Stimulated activated CD4-positive, alpha-beta T cell treated with anti-CD3 and anti-CD28 coated beads, Interleukin-15, amount 100 ng/mL, for 1 hour (primary cell): Measurements from ENCODE around the gene RARA.
A peak's percentile ranks its signal among the peaks of the same experiment; 100 is the strongest.

Experiments used
- DNase-seq, 2 donors: peaks; one replicate each; pipeline ENCODE4 v3.0.0-alpha.2; 2020; ENCODE audit warnings: low read depth in 1 of 2, low spot score in 1 of 2

The RARA gene

DNA sequence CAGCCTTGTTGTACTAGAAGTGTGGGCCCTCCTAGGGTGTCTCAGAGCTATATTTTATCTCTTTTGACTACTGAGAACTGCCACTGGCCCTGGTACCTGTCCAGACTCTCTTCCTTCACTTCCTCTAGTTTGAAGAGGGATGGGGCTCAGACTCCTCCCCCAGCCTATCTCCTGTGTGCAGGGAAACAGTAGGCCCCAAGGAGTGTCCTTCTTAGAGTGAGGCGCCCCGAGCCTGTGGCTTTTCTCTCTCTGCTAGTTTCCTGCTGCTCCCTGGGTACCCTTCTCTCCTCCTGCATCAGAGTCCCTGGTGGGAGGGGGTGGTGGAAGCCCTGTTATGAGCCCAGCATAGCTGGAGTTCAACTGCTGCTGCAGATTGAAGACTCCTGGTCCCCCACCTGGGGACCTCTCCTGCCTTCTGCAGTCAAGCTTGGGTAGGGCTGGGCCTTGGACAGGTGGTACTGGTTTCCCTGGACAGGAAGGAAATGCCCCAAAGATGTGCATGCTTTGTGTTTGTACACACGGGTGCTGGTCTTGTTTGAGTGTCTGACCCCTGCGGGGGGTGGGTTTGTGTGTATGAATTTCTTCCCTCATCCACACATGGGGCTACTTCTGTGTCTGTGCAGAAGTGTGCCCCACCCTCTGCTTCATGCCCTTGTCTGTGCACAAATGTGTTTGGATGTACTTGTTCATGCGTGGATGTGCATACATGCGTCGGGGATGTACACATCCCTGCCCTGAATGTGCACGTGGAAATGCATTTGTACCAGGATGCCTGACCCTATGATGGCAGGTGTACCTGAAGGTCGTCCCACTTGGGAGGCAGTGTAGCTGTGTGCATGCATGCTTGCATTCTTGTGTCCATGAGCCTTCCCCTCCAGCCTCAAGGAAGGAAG, 6.9 kb downstream of the RARA start:
- DNase-seq: no peak

DNA sequence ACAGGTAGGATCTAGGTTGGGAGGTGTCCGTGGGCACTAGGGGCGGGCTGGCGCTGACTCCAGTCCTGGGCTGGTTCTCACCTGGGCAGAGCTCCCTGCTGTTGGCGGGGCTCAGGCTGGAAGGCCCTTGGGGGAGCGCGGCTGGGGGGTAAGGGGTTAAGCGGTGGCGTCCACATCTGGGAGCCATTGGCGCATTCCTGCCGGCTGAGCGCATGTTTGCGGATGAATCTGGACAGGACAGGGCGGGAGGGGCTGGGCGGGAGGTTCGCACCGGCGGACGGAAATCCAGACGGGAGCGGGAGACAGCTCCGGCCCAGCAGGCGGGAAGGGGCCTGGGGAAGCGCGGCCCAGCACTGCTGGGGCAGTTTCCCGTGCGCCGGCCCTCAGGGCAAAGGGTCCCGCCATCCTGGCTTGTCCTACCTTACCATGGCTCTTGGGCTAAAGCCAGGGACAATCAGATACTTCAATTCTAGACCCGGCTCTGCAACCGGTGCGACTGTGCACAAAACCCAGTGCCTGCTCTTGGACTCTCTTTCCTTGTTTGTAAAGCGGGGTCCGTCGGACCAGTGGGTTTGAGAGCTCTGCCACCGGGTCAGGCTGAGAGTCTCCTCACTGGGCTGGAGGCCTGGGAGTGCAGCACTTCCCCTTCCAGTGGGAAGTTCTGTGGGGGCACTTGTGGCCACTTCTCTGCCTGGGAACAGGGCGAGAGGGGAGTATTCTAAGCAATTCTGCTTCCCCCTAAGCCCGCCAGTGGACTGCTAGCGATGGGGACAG, 7.8 kb downstream of the RARA start:
- DNase-seq: no peak

GRCh38 chr17:40317345-40317873, 8.4 kb downstream of the RARA start:
- DNase-seq: no peak

DNA sequence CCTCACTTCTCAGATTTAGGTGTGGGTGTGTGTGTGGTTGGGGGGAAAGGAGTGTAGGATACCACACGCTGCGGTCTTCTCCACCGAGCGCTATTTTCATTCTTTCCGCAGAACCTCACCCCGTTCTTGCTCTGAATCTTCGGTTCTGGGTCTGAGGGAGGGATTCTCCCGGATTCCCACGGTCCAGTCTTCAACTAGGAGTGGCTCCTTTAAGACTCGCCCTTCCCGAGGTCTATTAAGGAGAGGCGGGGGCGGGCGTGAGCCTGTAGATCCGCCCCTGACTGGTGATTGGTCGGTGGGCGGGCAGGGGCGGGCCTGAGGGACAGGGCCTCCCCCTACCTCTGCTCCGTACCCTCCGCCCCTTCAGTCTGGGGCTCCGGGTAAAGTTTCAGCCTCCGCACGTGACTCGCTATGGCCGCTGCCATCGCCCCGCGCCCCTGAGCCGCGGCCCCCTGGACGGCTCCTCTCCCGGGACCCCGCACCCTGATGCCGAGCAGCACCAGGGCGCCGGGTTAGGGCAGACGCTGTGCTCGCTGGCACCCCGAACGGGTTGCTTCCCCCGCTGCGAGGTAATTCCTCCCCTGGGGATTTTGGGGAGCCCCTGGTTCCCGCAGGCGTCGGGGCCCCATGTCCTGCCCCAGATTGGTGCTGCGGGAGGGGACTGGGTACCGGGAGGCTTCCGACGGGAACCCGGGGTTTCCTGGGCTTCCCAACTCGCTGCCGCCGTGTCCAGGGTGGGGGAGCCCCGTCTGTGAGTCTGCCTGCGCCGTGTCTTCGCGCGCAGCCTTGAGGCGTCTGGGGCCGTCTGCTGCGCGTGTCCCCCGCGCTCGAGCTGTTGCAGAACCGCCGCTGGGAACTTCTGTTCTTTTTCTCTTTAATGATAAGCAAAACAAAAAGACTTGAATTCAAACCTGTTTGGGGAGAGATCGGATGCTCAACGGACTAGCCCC, 9.2 kb downstream of the RARA start:
- peak; percentile 81 to 87 for DNase-seq

DNA sequence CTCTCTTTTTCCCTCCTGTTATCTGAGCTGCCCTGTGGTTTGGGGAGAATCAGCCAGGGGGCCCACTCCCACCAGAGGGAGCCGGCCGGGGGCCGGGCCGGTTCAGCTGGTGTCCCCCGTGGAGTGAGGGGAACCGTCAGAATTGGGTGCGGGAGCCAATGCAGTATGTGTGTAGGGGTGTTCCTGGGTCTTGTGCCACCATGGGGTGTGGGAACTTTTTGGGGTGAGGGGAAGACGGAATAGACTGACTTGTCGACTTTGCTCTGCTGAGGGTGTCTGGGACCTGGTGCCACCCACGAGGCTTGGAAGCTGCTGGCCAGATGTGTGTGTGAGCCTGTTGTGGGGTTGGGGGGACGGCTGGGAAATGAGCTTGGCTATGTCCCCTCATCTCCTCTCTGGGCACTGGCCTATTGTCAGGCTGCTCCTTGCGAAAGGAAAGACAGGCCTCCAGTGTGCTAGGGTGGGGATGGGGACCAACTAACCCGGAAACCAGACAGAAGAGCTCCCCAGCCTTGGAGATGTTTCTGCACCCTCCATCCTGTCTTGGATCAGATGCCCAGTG, 9.9 kb downstream of the RARA start:
- no peak for DNase-seq

DNA sequence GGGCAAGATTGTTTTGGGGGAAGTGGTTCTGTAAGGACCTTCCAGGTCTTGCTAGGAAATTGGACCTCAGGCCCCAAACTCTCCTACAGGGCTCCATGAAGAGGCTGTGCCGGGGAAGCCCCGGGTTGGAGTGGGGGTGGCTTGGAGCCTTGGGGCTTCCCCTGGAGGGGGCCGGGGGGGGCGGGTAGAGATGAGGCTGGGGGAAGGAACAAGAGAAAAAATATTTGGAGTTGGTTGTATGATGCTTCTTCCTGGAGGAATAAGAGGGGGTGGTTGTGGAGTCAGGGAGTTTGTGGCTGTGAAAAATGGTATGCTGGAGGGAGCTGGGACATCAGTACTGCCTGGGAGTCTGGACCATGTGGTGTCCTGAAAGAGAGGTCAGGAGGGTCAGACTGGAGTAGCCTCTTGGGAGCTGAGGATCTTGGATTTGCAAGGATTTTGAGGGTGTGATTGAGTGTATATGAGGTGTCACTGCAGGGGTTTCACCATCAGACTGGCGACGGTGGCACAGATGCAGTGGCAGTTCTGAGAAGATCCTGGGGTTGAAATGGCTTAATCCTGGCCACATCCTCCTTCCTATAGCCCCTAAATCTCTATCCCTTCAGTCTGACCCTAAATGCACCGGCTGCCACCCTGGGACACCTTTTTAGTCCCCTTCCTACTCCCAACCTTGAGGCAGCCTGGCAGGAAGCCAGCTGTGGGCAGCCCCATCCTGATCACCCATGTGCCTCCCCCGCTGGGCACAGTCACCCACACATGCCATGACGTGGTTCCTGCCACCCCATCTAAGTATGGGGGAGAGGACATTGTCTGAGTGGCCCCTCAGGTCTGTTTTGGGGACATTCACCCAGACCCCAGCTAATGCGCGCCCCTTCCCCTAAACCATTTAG, 10.9 kb downstream of the RARA start:
- DNase-seq: peak; percentile 64 to 79

DNA sequence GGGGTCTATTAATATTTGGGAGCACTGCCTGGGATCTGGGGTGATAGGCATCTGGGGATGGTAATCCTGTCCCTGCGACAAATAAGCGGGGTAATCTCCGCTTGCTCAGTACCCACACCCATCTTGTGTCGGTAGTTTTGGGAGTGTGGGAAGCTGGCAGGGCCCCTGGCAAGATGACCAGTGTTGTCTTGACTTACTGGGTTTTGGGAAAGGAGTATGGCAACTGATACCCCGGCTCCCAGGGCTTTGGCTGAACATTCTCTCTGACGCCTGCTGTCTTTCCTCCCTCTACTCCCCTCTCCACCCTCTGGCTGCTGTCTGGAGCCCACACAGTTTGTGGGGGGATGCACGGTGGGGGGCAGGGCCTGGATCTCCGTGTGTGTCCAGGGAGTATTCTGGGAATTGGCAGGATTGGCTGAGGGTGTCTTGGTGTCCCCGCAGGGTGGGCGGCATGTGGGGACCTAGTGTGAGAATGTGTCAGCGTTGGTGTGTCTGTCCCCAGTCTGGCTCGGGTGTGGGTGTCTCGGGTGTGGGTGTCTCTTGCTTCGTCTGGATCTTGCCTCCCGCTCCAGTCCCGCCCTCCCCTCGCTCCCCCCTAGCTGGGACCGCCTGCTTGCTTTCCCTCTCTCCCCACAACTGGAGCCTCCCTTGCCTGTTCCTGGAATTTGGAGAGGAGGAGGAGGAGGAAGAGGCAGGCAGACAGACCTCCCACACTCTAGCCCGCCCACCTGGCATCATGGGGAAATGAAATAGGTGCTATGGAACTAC, 12.0 kb downstream of the RARA start:
- peak in 1 of 2 donors; percentile 57 for DNase-seq

DNA sequence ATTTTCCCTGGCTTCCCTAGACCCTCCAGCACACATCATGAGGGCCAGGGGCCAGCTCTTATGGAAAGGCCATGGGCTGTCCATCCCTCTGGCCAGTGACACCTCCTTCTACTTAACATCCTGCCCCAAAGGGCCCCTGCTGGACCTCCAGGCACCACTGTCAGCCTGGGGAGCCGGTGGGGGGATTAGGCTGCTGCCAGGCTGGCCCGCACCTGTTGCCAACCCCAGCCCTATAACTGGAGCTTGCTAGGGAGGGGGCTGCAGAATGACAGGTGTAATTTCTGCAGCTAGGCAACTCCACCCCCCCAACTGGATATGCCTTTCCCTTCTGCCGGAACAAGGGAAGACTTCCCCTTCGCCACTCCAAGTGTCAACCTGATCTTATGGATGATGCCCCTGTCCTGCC, 12.5 kb downstream of the RARA start:
- no peak for DNase-seq

DNA sequence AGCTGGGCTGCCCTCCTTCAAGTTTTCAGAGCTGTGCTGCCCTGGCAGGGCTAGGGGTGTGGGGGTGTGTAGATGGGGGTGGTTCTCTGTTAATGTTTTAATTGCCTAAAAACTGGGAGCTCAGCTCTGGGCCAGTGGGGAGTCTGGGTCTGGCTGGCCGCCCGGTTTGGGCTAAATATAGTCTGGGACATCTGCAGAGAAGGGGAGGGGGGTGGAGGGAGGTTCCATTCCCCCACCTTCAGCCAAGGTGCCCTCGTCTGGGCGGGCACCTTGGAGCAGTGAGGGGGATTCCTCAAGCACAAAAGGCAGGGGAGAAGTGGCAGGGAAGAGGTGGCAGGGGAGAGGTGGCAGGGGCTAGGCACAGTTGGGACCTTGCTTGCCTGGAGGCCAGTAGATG, 13.0 kb downstream of the RARA start:
- no peak for DNase-seq

- DNase-seq: peak; percentile 49 to 80
Measured at GRCh38 chr17:40322358-40323315, 13.7 kb downstream of the RARA start.

GRCh38 chr17:40323391-40324381, 14.7 kb downstream of the RARA start:
- DNase-seq: peak in 1 of 2 donors; percentile 50

- DNase-seq: no peak
Measured at GRCh38 chr17:40325156-40326013, 16.4 kb downstream of the RARA start.

DNA sequence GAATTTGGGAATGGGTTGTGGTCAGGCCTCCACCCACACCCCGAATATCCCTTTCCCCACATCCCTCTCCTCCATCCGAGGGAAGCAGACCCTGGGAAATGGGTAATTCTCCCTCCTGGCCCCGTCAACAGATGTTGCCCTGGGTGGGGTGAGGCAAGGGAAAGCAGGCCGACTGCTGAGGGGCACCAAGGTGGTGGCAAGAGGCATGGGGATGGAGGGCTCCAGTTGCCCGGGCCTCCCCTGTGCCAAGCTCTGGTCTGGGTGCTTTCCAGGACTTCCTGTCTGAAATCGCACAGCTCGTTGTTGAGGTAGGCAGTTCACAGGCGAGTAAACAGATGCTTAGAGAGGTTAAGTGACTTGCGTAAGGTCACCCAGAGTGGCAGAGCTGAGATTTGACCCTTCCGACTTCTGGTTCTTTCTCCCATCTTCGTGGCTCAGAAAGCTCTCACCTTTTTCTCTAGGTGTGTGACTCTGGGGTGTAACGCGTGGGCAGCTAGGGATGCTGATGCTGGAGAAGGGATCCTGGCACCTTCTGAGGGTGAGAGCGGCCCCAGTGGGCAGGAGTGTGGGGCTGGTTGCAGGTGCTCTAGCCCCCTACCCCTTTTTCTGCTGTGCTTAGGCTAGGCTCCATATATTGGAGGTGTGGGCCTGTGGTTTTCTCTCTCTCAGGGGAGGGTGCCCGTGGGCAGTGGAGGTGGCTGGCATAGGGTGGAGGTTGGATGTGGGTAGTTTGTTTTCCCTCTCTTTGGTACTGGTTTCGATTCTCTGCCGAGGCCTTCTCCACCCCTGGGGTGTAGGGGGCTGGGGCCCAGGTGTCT, 17.2 kb downstream of the RARA start:
- DNase-seq: peak in 1 of 2 donors; percentile 45

DNA sequence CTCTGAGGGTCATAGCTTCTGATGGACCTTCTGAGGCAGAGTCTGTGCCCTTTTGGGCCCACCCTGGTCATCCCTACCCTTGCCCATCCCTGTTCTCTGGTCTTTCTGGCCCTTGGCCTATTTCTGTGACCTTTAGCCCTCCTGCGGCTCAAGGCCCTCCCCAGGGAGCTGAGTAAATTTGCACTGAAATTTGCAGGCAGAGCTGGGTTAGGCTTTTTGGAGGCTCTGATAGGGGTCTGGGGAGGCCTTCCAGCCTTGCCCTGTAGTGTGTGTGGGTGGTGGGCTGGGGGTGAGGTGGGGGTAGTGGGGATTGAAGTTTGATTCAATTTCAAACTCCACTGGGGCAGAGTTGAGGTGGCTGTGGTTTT, 17.8 kb downstream of the RARA start:
- DNase-seq: no peak

DNA sequence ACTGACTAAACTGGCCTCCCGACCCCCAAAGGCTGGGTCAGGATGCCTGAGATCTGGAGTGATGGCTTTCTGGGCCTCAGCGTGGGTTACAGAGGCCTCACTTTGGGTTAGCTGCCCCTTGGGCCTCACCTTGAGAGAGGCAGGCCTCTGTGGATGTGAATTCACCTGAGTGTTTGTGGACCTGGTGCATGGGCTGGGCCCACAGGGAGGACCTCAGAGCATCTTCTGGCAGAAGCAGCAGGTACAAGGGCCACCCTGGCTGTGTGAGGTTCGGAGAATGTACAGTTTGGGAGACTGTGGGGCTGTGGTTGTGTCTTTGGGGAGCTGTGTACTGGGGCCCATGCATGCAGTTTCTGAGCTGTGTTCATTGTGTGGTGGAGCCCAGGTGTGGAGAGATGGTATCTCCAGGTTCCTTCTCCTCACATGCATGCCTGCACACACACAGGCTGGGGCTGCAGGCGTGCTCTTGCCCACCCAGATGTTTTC, 18.3 kb downstream of the RARA start:
- no peak for DNase-seq
